Pancreas (tissue), 10 donors: Measurements from ENCODE around the gene ERBIN. TPM values are rescaled to one million over a fixed set of nuclear protein-coding genes. Genes with fewer than 3 reads are reported as not detected.

Experiments
- ATAC-seq, 4 donors: fragments of 200-7000 bp; cut with Tn5 transposase; one replicate each; pipeline versions ENCODE4 v1.8.0 to v1.9.1; 2020; ENCODE audit warnings: mild to moderate bottlenecking in 4 of 4, moderate library complexity in 4 of 4
- DNase-seq, 6 donors: peaks; one replicate each; pipeline ENCODE4 v3.0.0-alpha.2; 2020
- FAIRE-seq: peaks from 2 replicates; lab custom pipeline; 2012; peaks lifted over from hg19 to GRCh38; lab: Jason Lieb, UNC
- H3K27ac ChIP-seq, 4 donors: fragments of 200-600 bp; sonication (generic); 1 replicate in 3 of 4; 2 replicates in 1 of 4; pipeline versions ENCODE4 v1.5.0 to v1.8.0; 2020
- H3K27me3 ChIP-seq, 4 donors: fragments of 200-600 bp; one replicate each; pipeline ENCODE4 v1.8.0; 2021
- H3K36me3 ChIP-seq, 3 donors: fragments of 200-600 bp; sonication (generic) in 1 of 3; one replicate each; pipeline versions ENCODE4 v1.5.0 to v1.8.0; 2020 to 2021
- H3K4me1 ChIP-seq, 3 donors: fragments of 200-600 bp; one replicate each; pipeline ENCODE4 v1.8.0; 2021
- H3K4me3 ChIP-seq, 4 donors: fragments of 200-600 bp; sonication (generic) in 2 of 4; one replicate each; pipeline versions ENCODE4 v1.5.0 to v1.8.0; 2020 to 2021
- H3K9me3 ChIP-seq, 4 donors: fragments of 200-600 bp; one replicate each; pipeline ENCODE4 v1.8.0; 2021
- WGBS, 2 donors: extraction: QIAGEN DNeasy Blood & Tissue Kit; methylation state at CpG; one replicate each; pipeline ENCODE4 v1.1.7; 2013; 5-methylcytosine and 5-hydroxymethylcytosine counted together
- intact Hi-C, 3 donors: fragments of 100-400 bp; cut with DNase I; formaldehyde crosslinking; loops; one replicate each; pipeline versions ENCODE4 v1.11.1 to v1.14.2; 2022
- polyA plus RNA-seq, 2 donors: library from polyadenylated mRNA; stranded (reverse); fragments of 200-250 nt; gene quantifications; one replicate each; pipeline ENCODE4 v1.2.3, GENCODE V29; 2013
- total RNA-seq, 6 donors: library from RNA; stranded (reverse); fragmentation: NEBNext Ultra II Directional in 4 of 6; extraction: Animal tissue kit (Norgen Biotek cat#: 25700) in 4 of 6; gene quantifications; one replicate each; pipeline versions ENCODE4 v1.2.1 to v1.2.4, GENCODE V29; 2021 to 2023
- TF ChIP-seq, protein P1 (sequence below), 4 donors: fragments of 200-600 bp; sonication (generic) in 3 of 4; IDR thresholded peaks; one replicate each; pipeline versions ENCODE4 v1.5.0 to v1.8.0; 2021; ENCODE audit warnings: antibody characterized with exemption in 4 of 4
- donor health status: healthy with polysubstance abuse.
- donor health status: DM: no; HTN: no; CAD: no; lungs with moderate emphysema.
- donor health status: DM: no; HTN: no; CAD: no.
- donor health status: control.
- donor health status: control.
- donor health status: Bipolar disorder and iron deficiency.
- donor health status: DM: yes; HTN: yes; CAD: no.
- donor health status: DM: no; HTN: no; CAD: no.
- donor health status: DM: no; HTN: no; CAD: no.
- donor health status: DM: yes; HTN: yes; CAD: no.

Gene ERBIN
- total and polyA plus RNA-seq, 8 donors, result 7.8 to 41.0 (median 25.6) TPM

DNA sequence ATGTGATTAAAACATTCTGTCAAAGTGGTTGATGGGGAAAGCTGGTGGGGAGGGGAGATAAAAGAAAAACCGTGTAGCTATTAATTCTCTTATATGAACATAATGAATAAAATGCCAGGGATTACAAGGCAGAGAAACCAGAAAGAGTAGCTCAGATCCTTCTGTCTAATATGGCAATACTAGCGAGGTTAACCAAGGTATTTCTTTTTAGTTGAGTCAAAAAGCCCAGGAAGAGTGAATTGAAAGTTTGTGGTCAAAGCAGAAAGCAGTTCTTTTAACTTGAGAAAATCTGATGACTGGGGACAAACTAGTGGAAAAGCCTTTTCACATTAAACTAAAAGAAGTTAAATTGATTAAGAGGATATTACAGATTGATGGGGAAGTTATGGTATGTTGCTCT is 76.0 kb downstream of the ERBIN start:
- no peaks in the 10 kb centered on the region for H3K9me3 ChIP-seq
- TF ChIP-seq, protein P1, sequence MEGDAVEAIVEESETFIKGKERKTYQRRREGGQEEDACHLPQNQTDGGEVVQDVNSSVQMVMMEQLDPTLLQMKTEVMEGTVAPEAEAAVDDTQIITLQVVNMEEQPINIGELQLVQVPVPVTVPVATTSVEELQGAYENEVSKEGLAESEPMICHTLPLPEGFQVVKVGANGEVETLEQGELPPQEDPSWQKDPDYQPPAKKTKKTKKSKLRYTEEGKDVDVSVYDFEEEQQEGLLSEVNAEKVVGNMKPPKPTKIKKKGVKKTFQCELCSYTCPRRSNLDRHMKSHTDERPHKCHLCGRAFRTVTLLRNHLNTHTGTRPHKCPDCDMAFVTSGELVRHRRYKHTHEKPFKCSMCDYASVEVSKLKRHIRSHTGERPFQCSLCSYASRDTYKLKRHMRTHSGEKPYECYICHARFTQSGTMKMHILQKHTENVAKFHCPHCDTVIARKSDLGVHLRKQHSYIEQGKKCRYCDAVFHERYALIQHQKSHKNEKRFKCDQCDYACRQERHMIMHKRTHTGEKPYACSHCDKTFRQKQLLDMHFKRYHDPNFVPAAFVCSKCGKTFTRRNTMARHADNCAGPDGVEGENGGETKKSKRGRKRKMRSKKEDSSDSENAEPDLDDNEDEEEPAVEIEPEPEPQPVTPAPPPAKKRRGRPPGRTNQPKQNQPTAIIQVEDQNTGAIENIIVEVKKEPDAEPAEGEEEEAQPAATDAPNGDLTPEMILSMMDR (IDR thresholded peaks at IDR 0.05), result no peak
- H3K4me3 ChIP-seq, result no peak overlapping the region
- DNase-seq, result no peak
- H3K36me3 ChIP-seq, result no peaks in the 10 kb centered on the region
- H3K4me1 ChIP-seq, result no peaks in the 10 kb centered on the region
- 89 to 91% methylated on average over 2 of the region's 2 CpGs for WGBS, 2 donors
- intact Hi-C loops, result no loop called here
- no peak overlapping the region for H3K27ac ChIP-seq
- no peak for ATAC-seq
- H3K27me3 ChIP-seq, result no peaks in the 10 kb centered on the region
- no peak for FAIRE-seq

DNA sequence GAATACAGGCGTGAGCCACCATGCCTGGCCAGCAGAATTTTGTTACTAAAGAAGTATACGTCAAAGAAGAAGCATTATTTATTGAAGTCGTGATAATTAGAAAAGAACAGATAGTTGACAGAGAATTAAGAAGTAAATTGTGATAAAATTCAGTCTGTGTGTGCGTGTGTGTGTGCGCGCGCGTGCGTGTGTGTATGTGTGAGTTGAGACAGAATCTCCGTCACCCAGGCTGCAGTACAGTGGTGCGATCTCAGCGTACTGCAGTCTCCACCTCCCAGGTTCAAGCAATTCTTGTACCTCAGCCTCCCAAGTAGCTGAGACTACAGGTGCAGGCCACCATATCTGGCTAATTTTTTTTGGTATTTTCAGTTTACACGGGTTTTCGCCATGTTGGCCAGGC is 77.8 kb downstream of the ERBIN start:
- H3K36me3 ChIP-seq, result no peaks in the 10 kb centered on the region
- no peak overlapping the region for H3K4me3 ChIP-seq
- no peaks in the 10 kb centered on the region for H3K27me3 ChIP-seq
- 98 to 99% methylated on average over 14 of the region's 14 CpGs for WGBS, 2 donors
- ATAC-seq (no peak), DNase-seq (no peak), FAIRE-seq (no peak)
- no peak overlapping the region for H3K27ac ChIP-seq
- H3K9me3 ChIP-seq, result no peaks in the 10 kb centered on the region
- peaks cover 0 to 5% (median 0%) of the 10 kb centered on the region in 3 donors for H3K4me1 ChIP-seq
- intact Hi-C loops, result no loop called here
- TF ChIP-seq, protein P1 (IDR thresholded peaks at IDR 0.05), result no peak

DNA sequence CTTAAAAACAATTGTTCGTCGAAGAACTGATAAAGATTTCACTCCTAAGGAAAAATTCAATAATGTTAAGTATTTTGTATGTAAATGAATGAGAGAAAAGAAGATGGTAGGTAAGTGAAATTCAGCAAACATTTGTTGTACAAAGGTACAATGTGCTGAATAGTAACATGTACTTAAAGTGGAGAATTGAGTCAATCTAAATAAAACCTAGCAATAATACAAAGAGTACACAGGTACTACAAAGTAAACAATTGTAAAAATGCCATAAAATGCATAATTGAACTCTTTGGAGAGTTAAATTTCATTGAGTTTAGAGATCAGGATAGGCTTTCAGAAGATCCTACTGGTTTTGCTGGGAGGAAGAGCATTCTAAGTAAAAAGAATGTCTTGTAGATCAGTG is 82.9 kb downstream of the ERBIN start:
- H3K4me3 ChIP-seq, result no peak overlapping the region
- no peaks in the 10 kb centered on the region for H3K9me3 ChIP-seq
- no peak for DNase-seq
- H3K27ac ChIP-seq, result no peak overlapping the region
- TF ChIP-seq, protein P1 (IDR thresholded peaks at IDR 0.05), result no peak
- H3K4me1 ChIP-seq, result peaks cover 0 to 7% (median 0%) of the 10 kb centered on the region in 3 donors
- intact Hi-C loops, result no loop called here
- H3K27me3 ChIP-seq, result no peaks in the 10 kb centered on the region
- no peak for ATAC-seq
- FAIRE-seq, result no peak
- H3K36me3 ChIP-seq, result no peaks in the 10 kb centered on the region
- 94 to 97% methylated on average over 2 of the region's 2 CpGs for WGBS, 2 donors

DNA sequence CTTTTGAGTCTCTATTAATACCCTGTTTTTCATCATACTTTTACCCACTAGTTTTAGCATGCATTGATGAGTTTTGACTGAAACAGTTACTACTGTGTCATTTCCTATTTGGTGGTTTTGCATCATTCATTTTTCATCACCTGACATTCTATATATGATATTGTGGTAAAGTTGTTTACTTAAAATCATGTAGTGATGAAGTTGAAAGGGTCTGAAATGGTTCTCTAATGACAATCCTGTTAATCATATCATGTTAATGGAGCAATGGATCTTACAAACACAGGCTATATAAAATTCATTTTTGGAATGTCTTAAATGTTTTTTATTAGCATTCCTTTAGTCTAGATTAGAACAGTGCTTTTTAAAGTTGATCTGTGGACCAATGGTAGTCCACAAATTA is 84.1 kb downstream of the ERBIN start:
- intact Hi-C loops, result no loop called here
- TF ChIP-seq, protein P1 (IDR thresholded peaks at IDR 0.05), result no peak
- no peaks in the 10 kb centered on the region for H3K36me3 ChIP-seq
- H3K9me3 ChIP-seq, result no peaks in the 10 kb centered on the region
- H3K4me3 ChIP-seq, result no peak overlapping the region
- ATAC-seq (no peak), DNase-seq (no peak), FAIRE-seq (no peak)
- no peaks in the 10 kb centered on the region for H3K27me3 ChIP-seq
- H3K4me1 ChIP-seq, result peaks cover 0 to 7% (median 0%) of the 10 kb centered on the region in 3 donors
- H3K27ac ChIP-seq, result no peak overlapping the region

DNA sequence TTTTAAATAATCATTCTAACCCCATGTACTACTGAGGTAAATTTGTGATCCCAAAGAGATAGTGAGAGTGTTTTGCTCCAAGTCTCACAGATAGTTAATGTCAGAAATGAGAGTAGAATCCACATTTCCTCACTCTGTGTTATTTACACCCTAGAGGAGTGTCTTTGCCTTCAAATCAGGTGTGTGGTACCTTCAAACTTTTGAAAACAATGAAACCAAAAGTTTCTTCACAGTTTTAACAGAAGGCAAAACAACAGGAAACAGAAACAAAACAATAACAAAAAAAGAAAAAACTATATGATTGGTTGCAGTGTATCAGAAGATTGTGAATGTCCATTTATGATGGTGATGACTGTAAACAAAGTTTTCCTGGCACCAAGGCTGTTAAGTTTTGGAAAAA is 85.9 kb downstream of the ERBIN start:
- H3K4me3 ChIP-seq, result no peak overlapping the region
- no peak overlapping the region for H3K27ac ChIP-seq
- FAIRE-seq (no peak), ATAC-seq (no peak), DNase-seq (no peak)
- H3K36me3 ChIP-seq, result no peaks in the 10 kb centered on the region
- peaks cover 0 to 7% (median 0%) of the 10 kb centered on the region in 3 donors for H3K4me1 ChIP-seq
- no peaks in the 10 kb centered on the region for H3K9me3 ChIP-seq
- TF ChIP-seq, protein P1 (IDR thresholded peaks at IDR 0.05), result no peak
- intact Hi-C loops, result no loop called here
- no peaks in the 10 kb centered on the region for H3K27me3 ChIP-seq
